Esophagus squamous epithelium (tissue), 5 donors: ENCODE measurements around the gene MYCBP. TPM values are rescaled to one million over a fixed set of nuclear protein-coding genes. Genes with fewer than 3 reads are reported as not detected.

Experiments
- DNase-seq: peaks from one replicate; lab custom pipeline; 2025; lab: John Stamatoyannopoulos, UW
- H3K27ac ChIP-seq, 4 donors: fragments of 200-600 bp; sonication (generic); one replicate each; pipeline ENCODE4 v1.5.1; 2016 to 2019; ENCODE audit warnings: mild to moderate bottlenecking in 1 of 4
- H3K27me3 ChIP-seq, 4 donors: fragments of 200-600 bp; sonication (generic); 1 replicate in 3 of 4; 2 replicates in 1 of 4; pipeline versions ENCODE4 v1.5.1 to v1.6.0; 2017 to 2021; ENCODE audit warnings: antibody characterized with exemption in 1 of 4
- H3K36me3 ChIP-seq, 3 donors: fragments of 200-600 bp; sonication (generic); one replicate each; pipeline ENCODE4 v1.5.1; 2016 to 2019
- H3K4me1 ChIP-seq, 3 donors: fragments of 200-600 bp; sonication (generic); one replicate each; pipeline ENCODE4 v1.5.1; 2017 to 2019
- H3K4me3 ChIP-seq, 4 donors: fragments of 200-600 bp; sonication (generic); 1 replicate in 3 of 4; 2 replicates in 1 of 4; pipeline ENCODE4 v1.5.1; 2016 to 2019; ENCODE audit warnings: mild to moderate bottlenecking in 2 of 4, moderate library complexity in 1 of 4
- H3K9me3 ChIP-seq, 3 donors: fragments of 200-600 bp; sonication (generic); one replicate each; pipeline ENCODE4 v1.5.1; 2016 to 2019
- POLR2A ChIP-seq, 4 donors: fragments of 450-650 bp; IDR thresholded peaks; one replicate each; pipeline ENCODE4 v1.6.1; 2017; ENCODE audit warnings: antibody characterized with exemption in 4 of 4, mild to moderate bottlenecking in 4 of 4, moderate library complexity in 3 of 4
- WGBS, 2 donors: methylation state at CpG; one replicate each; pipeline ENCODE4 v1.1.5; 2018; 5-methylcytosine and 5-hydroxymethylcytosine counted together
- intact Hi-C: fragments of 100-400 bp; cut with DNase I; formaldehyde crosslinking; loops from one replicate; pipeline ENCODE4 v1.15.0; 2022
- total RNA-seq, 4 donors: library from RNA; depleted of rRNA; stranded (reverse); fragments of >200 nt; gene quantifications; one replicate each; pipeline ENCODE4 v1.1.0, GENCODE V29; 2016
- TF ChIP-seq, protein P1 (sequence below), 6 experiments: fragments of 450-650 bp in 4 of 6; fragments of 200-600 bp in 2 of 6; sonication (generic) in 2 of 6; IDR thresholded peaks; one replicate each; pipeline ENCODE4 v1.5.1; 2016 to 2019; ENCODE audit warnings: antibody characterized with exemption in 6 of 6, mild to moderate bottlenecking in 4 of 6, moderate library complexity in 4 of 6
- donor health status: DM: yes; HTN: yes; CAD: no.

MYCBP gene
- total RNA-seq, 4 donors from 2014 or later, result 22.7 to 42.0 (median 26.0) TPM

DNA sequence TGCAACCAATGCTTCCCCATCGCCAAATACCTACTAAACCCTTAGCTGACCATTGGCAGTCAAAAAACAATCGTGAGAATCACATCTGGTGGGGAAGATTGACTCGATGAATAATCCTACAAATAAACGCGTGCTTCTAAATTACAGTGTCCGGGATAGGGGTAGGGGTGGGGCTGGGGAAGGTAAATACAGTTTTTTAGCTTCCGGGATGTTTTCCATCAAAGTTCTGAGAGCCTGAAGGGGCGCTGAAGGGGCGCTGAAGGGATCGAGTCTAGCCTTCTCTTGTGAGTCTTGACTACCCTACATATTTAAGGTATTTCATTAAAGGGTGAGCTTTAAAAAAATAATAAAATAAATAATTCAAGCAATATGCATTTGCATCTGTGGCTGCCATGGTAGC, 54.1 kb downstream of the MYCBP start:
- TF ChIP-seq, protein P1, sequence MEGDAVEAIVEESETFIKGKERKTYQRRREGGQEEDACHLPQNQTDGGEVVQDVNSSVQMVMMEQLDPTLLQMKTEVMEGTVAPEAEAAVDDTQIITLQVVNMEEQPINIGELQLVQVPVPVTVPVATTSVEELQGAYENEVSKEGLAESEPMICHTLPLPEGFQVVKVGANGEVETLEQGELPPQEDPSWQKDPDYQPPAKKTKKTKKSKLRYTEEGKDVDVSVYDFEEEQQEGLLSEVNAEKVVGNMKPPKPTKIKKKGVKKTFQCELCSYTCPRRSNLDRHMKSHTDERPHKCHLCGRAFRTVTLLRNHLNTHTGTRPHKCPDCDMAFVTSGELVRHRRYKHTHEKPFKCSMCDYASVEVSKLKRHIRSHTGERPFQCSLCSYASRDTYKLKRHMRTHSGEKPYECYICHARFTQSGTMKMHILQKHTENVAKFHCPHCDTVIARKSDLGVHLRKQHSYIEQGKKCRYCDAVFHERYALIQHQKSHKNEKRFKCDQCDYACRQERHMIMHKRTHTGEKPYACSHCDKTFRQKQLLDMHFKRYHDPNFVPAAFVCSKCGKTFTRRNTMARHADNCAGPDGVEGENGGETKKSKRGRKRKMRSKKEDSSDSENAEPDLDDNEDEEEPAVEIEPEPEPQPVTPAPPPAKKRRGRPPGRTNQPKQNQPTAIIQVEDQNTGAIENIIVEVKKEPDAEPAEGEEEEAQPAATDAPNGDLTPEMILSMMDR (IDR thresholded peaks at IDR 0.05), result no peak
- TF ChIP-seq POLR2A (IDR thresholded peaks at IDR 0.05), result no peak
- intact Hi-C loops, result loop anchor here (5.0 kb wide), 1 partner anchor 787 kb away; no protein-coding TSS in a partner anchor
- H3K27ac ChIP-seq, result no peak overlapping the region

DNA sequence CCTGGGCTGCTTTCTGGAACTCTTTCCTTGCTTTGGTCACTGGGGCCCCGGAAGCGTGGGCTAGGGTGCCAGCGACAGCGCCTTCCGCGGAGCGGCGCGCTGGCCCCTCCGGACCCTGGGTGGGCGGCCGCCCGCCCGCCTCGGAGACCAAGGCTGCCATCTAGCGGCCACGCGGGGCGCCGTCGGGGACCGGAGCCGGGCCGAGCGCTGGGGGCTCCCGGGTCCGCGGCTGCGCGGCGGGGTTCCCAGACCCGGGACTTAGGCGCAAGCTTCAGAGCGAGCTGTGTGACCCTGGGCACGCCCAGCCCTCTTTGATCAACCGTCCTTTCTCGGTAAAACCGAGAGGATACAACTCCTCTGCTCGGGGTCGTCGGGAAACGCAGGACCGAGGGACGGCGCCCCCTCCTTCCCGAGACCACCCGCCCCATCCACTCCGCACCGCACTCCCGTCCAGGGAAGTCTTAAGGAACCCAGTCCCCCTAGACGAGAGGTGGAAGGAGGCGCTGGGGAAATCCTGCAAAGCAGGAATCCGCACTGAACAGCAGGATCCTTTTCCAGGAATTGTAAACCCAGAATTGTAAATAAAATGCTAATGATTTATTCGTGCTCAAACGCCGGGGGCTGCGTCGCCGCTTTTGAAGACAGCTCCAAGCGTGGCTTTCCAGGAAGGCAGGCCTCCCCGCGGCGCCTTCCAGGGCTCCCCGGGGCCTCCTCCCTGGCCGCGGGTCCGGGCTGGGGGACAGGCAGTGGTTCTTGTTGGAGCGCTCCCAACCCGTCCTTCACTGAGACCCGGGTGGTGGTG, 54.8 kb downstream of the MYCBP start:
- WGBS, 2 donors, result 5 to 8% methylated on average over 2 to 4 of the region's 70 CpGs
- TF ChIP-seq, protein P1 (IDR thresholded peaks at IDR 0.05), result peak; percentile 64 to 91 (median 77)
- TF ChIP-seq POLR2A (IDR thresholded peaks at IDR 0.05), result no peak
- intact Hi-C loops, result loop anchor here (5.0 kb wide), 1 partner anchor 786 kb away; no protein-coding TSS in a partner anchor
- H3K36me3 ChIP-seq, result no peaks in the 10 kb centered on the region
- H3K27ac ChIP-seq, result peak overlapping the region in 1 of 4 donors; percentile 7
- H3K4me1 ChIP-seq, result peaks cover 9 to 25% (median 12%) of the 10 kb centered on the region in 3 donors
- peaks cover 0 to 83% (median 12%) of the 10 kb centered on the region in 4 donors for H3K27me3 ChIP-seq
- peak overlapping the region; percentile 23 to 63 (median 38) for H3K4me3 ChIP-seq
- no peaks in the 10 kb centered on the region for H3K9me3 ChIP-seq
- no peak for DNase-seq

More for the DNA sequence above, 54.1 kb downstream of the MYCBP start:
- 48 to 50% methylated on average over 8 to 10 of the region's 10 CpGs for WGBS, 2 donors
- Histone ChIP-seq H3K4me1 (peaks cover 9 to 25% (median 12%) of the 10 kb centered on the region in 3 donors), H3K36me3 (no peaks in the 10 kb centered on the region), H3K4me3 (no peak overlapping the region), H3K9me3 (no peaks in the 10 kb centered on the region), H3K27me3 (peaks cover 0 to 79% (median 12%) of the 10 kb centered on the region in 4 donors)
- DNase-seq, result no peak

DNA sequence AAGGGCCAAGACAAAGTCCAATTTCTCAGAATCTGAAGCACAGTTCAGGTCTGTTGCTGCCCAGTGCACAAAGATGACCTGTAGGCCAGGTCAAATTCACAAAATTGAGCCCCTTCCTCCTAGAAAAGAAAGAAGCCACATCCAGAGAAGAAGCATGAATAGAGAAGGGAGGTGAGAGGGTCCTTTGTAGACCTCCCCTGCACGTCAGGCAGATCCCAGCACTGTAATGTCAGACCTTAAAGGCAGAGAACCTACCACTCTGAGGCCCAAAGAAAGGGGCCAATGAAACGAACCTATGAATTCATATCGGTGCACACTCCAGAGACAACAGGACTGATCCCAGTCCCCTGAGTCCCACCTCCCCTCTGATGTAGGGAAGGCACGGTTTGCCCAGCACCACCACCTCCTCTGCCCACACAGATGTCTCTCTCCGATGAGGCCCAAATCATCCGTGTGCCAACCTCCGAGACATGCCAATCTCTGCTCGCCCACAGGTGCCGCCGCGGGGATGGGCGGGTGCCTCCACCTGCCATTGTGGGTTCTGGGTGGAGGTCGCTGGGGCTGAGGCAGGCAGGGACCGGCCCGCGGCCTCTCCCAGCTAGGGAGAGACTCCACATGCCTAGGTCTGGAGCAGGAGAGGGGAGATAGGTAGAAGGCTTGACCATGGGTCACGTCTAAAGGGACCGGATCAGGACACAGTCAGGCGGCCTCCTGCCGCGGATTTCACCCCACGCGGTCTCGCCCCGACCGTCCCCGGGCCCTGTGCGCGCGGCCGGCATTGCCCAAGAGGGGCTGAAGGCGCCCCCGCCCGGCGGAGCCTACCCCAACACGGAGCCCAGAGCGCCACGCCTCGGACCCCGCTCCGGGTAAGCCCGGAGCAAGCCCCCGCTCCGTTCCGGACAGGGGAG, 55.6 kb downstream of the MYCBP start:
- no peaks in the 10 kb centered on the region for H3K36me3 ChIP-seq
- H3K4me3 ChIP-seq, result peak overlapping the region; percentile 23 to 63 (median 38)
- H3K4me1 ChIP-seq, result peaks cover 9 to 25% (median 12%) of the 10 kb centered on the region in 3 donors
- H3K27ac ChIP-seq, result peak overlapping the region in 1 of 4 donors; percentile 7
- DNase-seq, result no peak
- H3K9me3 ChIP-seq, result no peaks in the 10 kb centered on the region
- H3K27me3 ChIP-seq, result peaks cover 0 to 74% (median 12%) of the 10 kb centered on the region in 4 donors
- 57 to 70% methylated on average over 2 to 5 of the region's 45 CpGs for WGBS, 2 donors
- intact Hi-C loops, result loop anchor here (5.0 kb wide), 1 partner anchor 785 kb away; no protein-coding TSS in a partner anchor
- TF ChIP-seq, protein P1 (IDR thresholded peaks at IDR 0.05), result no peak
- TF ChIP-seq POLR2A (IDR thresholded peaks at IDR 0.05), result no peak

DNA sequence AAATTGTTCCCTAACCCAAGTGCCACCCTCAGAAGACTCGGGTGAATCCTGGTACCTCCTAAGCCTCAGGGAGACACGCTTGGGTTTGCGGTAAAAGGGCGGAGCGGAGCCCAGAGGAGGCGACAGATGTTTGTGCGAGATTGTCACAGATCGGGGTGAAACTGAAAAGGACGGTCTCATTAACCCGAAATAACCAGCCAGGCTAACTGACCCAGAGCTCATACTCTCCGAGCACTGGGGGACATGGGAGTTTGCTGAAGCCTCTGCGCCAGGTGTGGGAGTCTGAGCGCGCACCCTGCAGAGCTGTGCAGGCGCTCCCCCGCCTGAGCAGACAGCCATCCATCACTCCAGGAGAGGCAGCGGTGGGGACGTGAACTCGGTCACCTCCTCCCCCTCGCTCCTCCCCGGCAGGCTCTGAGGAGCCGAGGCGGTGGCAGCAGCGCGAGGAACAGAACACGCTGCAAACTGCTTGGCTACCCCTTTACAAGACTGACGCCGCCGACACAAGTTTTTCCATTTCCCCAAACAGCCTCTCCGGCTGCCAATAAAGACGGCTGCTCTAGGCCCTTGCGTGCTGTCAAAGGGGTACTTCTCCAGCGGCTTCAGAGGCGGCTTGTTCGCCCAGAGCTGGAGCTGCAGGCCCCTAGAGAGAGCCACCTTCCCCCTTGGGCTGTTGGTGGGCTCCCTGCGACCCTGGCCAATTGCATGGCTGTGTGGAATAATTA, 57.1 kb downstream of the MYCBP start:
- TF ChIP-seq, protein P1 (IDR thresholded peaks at IDR 0.05), result no peak
- no peak for TF ChIP-seq POLR2A (IDR thresholded peaks at IDR 0.05)
- no peak overlapping the region for H3K27ac ChIP-seq
- H3K4me1 ChIP-seq, result peaks cover 9 to 25% (median 12%) of the 10 kb centered on the region in 3 donors
- H3K36me3 ChIP-seq, result no peaks in the 10 kb centered on the region
- H3K9me3 ChIP-seq, result no peaks in the 10 kb centered on the region
- 39 to 49% methylated on average over 29 to 31 of the region's 36 CpGs for WGBS, 2 donors
- DNase-seq, result no peak
- intact Hi-C loops, result loop anchor here (5.0 kb wide), 1 partner anchor 784 kb away; no protein-coding TSS in a partner anchor
- H3K4me3 ChIP-seq, result no peak overlapping the region
- H3K27me3 ChIP-seq, result peaks cover 0 to 80% (median 12%) of the 10 kb centered on the region in 4 donors
